H1 (cell line): ENCODE data around the gene CNR2. TPM values are rescaled to one million over a fixed set of nuclear protein-coding genes. Genes with fewer than 3 reads are reported as not detected.

Experiments
- CTCF ChIA-PET: fragments of 300-600 bp; sonication (Branson Sonifier 250); formaldehyde crosslinking; loops from one replicate; lab custom pipeline; 2021; ENCODE audit not compliant: partially characterized antibody; lab: Charles Lee
- POLR2A ChIA-PET: fragments of 300-600 bp; sonication (Branson Sonifier 250); formaldehyde crosslinking; loops from one replicate; lab custom pipeline; 2021; ENCODE audit warnings: inconsistent platforms; ENCODE audit not compliant: partially characterized antibody; lab: Charles Lee
- DNase-seq, 2 experiments: peaks; one replicate each; pipeline versions ENCODE4 v3.0.0 to v3.0.0-alpha.2; 2010 to 2022; ENCODE audit warnings: low spot score in 2 of 2, low read depth in 1 of 2, mixed read lengths in 1 of 2
- FAIRE-seq: peaks from 2 replicates; lab custom pipeline; 2011; peaks lifted over from hg19 to GRCh38; lab: Jason Lieb, UNC
- H2AFZ ChIP-seq: 2 replicates; pipeline ENCODE4 v1.8.1; 2012; ENCODE audit warnings: low read length, inconsistent platforms
- H2AK5ac ChIP-seq: 2 replicates; pipeline ENCODE4 v1.6.1; 2013; ENCODE audit warnings: low read depth, low read length
- H2BK120ac ChIP-seq: replicated peaks from 2 replicates; pipeline ENCODE3; 2013; ENCODE audit warnings: low read depth, low read length, inconsistent platforms
- H2BK12ac ChIP-seq: 2 replicates; pipeline ENCODE4 v1.6.1; 2013; ENCODE audit warnings: low read depth, low read length
- H2BK15ac ChIP-seq: 2 replicates; pipeline ENCODE4 v1.6.1; 2013; ENCODE audit warnings: low read length
- H2BK20ac ChIP-seq: 2 replicates; pipeline ENCODE4 v1.6.1; 2013; ENCODE audit warnings: low read length
- H2BK5ac ChIP-seq: 2 replicates; pipeline ENCODE4 v1.6.1; 2013; ENCODE audit warnings: low read depth, low read length
- H3K14ac ChIP-seq: 2 replicates; pipeline ENCODE4 v1.6.1; 2013; ENCODE audit warnings: inconsistent platforms; ENCODE audit not compliant: insufficient read length
- H3K18ac ChIP-seq: 2 replicates; pipeline ENCODE4 v1.6.1; 2013; ENCODE audit warnings: low read length; ENCODE audit errors: extremely low read depth
- H3K23ac ChIP-seq: 2 replicates; pipeline ENCODE4 v1.6.1; 2013; ENCODE audit warnings: inconsistent platforms; ENCODE audit not compliant: insufficient read length
- H3K23me2 ChIP-seq: 2 replicates; pipeline ENCODE4 v1.6.1; 2013; ENCODE audit warnings: low read depth, low read length
- H3K27ac ChIP-seq: 2 replicates; pipeline ENCODE4 v1.6.1; 2011; ENCODE audit warnings: low read depth, low read length, inconsistent platforms
- H3K27me3 ChIP-seq, 4 experiments: replicated peaks in 1 of 4; 1 replicate in 1 of 4; 2 replicates in 3 of 4; pipeline versions ENCODE4 v1.6.1 to v1.8.1; 2011 to 2013; ENCODE audit warnings: low read length in 3 of 4, mild to moderate bottlenecking in 3 of 4, inconsistent platforms in 2 of 4, mixed read lengths in 2 of 4, moderate library complexity in 1 of 4; ENCODE audit not compliant: control insufficient read depth in 3 of 4, insufficient read depth in 3 of 4; ENCODE audit errors: extremely low read depth in 1 of 4
- H3K36me3 ChIP-seq, 4 experiments: 2 replicates each; pipeline versions ENCODE4 v1.6.1 to v1.8.1; 2011 to 2013; ENCODE audit warnings: mild to moderate bottlenecking in 4 of 4, low read length in 3 of 4, moderate library complexity in 2 of 4, control low read depth in 1 of 4, inconsistent platforms in 1 of 4; ENCODE audit not compliant: insufficient read depth in 4 of 4, control insufficient read depth in 2 of 4
- H3K4ac ChIP-seq: replicated peaks from 2 replicates; pipeline ENCODE3; 2013; ENCODE audit warnings: low read length, low read depth, mixed read lengths, inconsistent platforms; ENCODE audit not compliant: insufficient read length
- H3K4me1 ChIP-seq, 4 experiments: replicated peaks in 1 of 4; 1 replicate in 1 of 4; 2 replicates in 3 of 4; pipeline versions ENCODE4 v1.6.1 to v1.8.1; 2011 to 2013; ENCODE audit warnings: low read length in 3 of 4, inconsistent platforms in 2 of 4, mixed read lengths in 1 of 4; ENCODE audit not compliant: insufficient read depth in 4 of 4, control insufficient read depth in 3 of 4
- H3K4me2 ChIP-seq, 2 experiments: 2 replicates each; pipeline versions ENCODE4 v1.6.1 to v1.8.1; 2011 to 2013; ENCODE audit warnings: low read depth in 2 of 2, low read length in 2 of 2, control low read depth in 1 of 2, inconsistent platforms in 1 of 2, mild to moderate bottlenecking in 1 of 2; ENCODE audit not compliant: insufficient read depth in 1 of 2
- H3K4me3 ChIP-seq, 4 experiments: fragments of 200-600, 300-600 bp in 1 of 4; sonication (generic), shearing (Covaris generic), sonication (Bioruptor Twin) in 1 of 4; 2 replicates each; pipeline versions ENCODE4 v1.5.1 to v1.8.1; 2011 to 2016; ENCODE audit warnings: low read length in 4 of 4, low read depth in 3 of 4, control low read depth in 2 of 4, inconsistent platforms in 2 of 4, mild to moderate bottlenecking in 2 of 4, mixed read lengths in 1 of 4, moderate library complexity in 1 of 4; ENCODE audit not compliant: insufficient read depth in 2 of 4; ENCODE audit errors: extremely low read depth in 1 of 4
- H3K56ac ChIP-seq: replicated peaks from 2 replicates; pipeline ENCODE3; 2013; ENCODE audit warnings: low read depth, mild to moderate bottlenecking, mixed read lengths, low read length, inconsistent platforms; ENCODE audit not compliant: insufficient read length
- H3K79me1 ChIP-seq: 2 replicates; pipeline ENCODE4 v1.6.1; 2013; ENCODE audit warnings: low read depth, low read length, control low read depth
- H3K79me2 ChIP-seq, 2 experiments: 2 replicates each; pipeline versions ENCODE4 v1.6.1 to v1.8.1; 2012 to 2013; ENCODE audit warnings: low read length in 2 of 2, mild to moderate bottlenecking in 2 of 2, inconsistent platforms in 1 of 2; ENCODE audit not compliant: insufficient read depth in 2 of 2, control insufficient read depth in 1 of 2
- H3K9ac ChIP-seq, 4 experiments: replicated peaks in 1 of 4; 1 replicate in 1 of 4; 2 replicates in 3 of 4; pipeline versions ENCODE4 v1.6.1 to v1.8.1; 2011 to 2013; ENCODE audit warnings: low read depth in 3 of 4, low read length in 3 of 4, control low read depth in 2 of 4, mild to moderate bottlenecking in 2 of 4, moderate library complexity in 2 of 4, inconsistent platforms in 1 of 4; ENCODE audit errors: extremely low read depth in 1 of 4
- H3K9me3 ChIP-seq, 2 experiments: 2 replicates each; pipeline versions ENCODE4 v1.6.1 to v1.8.1; 2012 to 2013; ENCODE audit warnings: mild to moderate bottlenecking in 2 of 2, moderate library complexity in 2 of 2, control low read depth in 1 of 2, inconsistent platforms in 1 of 2, low read depth in 1 of 2, low read length in 1 of 2, mixed read lengths in 1 of 2; ENCODE audit not compliant: insufficient read depth in 2 of 2
- H4K20me1 ChIP-seq, 2 experiments: replicated peaks in 1 of 2; 2 replicates each; pipeline versions ENCODE3 to v1.8.1; 2011 to 2013; ENCODE audit warnings: inconsistent platforms in 2 of 2, low read length in 2 of 2, mild to moderate bottlenecking in 1 of 2; ENCODE audit not compliant: insufficient read depth in 2 of 2, control insufficient read depth in 1 of 2
- H4K5ac ChIP-seq: 2 replicates; pipeline ENCODE4 v1.6.1; 2013; ENCODE audit warnings: low read length, low read depth, mixed read lengths, inconsistent platforms; ENCODE audit not compliant: insufficient read length
- H4K8ac ChIP-seq: 2 replicates; pipeline ENCODE4 v1.8.0; 2013; ENCODE audit warnings: mild to moderate bottlenecking, moderate library complexity, low read length, inconsistent platforms; ENCODE audit not compliant: insufficient read depth; ENCODE audit errors: extremely low read depth
- H4K91ac ChIP-seq: replicated peaks from 2 replicates; pipeline ENCODE3; 2013; ENCODE audit warnings: low read length, mixed read lengths, inconsistent platforms; ENCODE audit not compliant: insufficient read length
- ATF3 ChIP-seq: IDR thresholded peaks from 2 replicates; pipeline ENCODE4 v1.6.1; 2011; ENCODE audit warnings: low read depth, mild to moderate bottlenecking, low read length; ENCODE audit not compliant: insufficient read depth
- CBX8 ChIP-seq: fragments of 300-800, 300-1000 bp; sonication (generic); IDR thresholded peaks from 2 replicates; pipeline ENCODE4 v1.7.1; 2016; ENCODE audit warnings: low read depth, low read length, borderline replicate concordance
- JUN ChIP-seq: IDR thresholded peaks from 2 replicates; pipeline ENCODE4 v1.6.1; 2011; ENCODE audit warnings: low read depth, mild to moderate bottlenecking, improper control_type of control experiment, low read length
- KDM1A ChIP-seq: fragments of 200-600, 300-600 bp; sonication (generic); IDR thresholded peaks from 2 replicates; pipeline ENCODE4 v1.7.1; 2016; ENCODE audit warnings: mild to moderate bottlenecking, low read length, borderline replicate concordance
- KDM4A ChIP-seq: IDR thresholded peaks from one replicate; pipeline ENCODE4 v1.7.1; 2012; ENCODE audit warnings: low read depth, mild to moderate bottlenecking, moderate library complexity, low read length, inconsistent platforms; ENCODE audit not compliant: severe bottlenecking
- MAFK ChIP-seq: IDR thresholded peaks from 2 replicates; pipeline ENCODE4 v1.6.1; 2012; ENCODE audit warnings: low read depth, mild to moderate bottlenecking, improper control_type of control experiment, low read length
- NRF1 ChIP-seq: IDR thresholded peaks from 2 replicates; pipeline ENCODE4 v1.6.1; 2011; ENCODE audit warnings: mild to moderate bottlenecking, low read depth, low read length, improper control_type of control experiment
- PHF8 ChIP-seq: fragments of 200-600 bp; sonication (generic); conservative IDR thresholded peaks from 2 replicates; pipeline ENCODE4 v1.7.1; 2012; ENCODE audit warnings: low read depth, mild to moderate bottlenecking, inconsistent platforms, low read length, moderate library complexity
- RFX5 ChIP-seq: IDR thresholded peaks from 2 replicates; pipeline ENCODE4 v1.6.1; 2011; ENCODE audit warnings: low read depth, low read length, improper control_type of control experiment, borderline replicate concordance
- ZNF274 ChIP-seq: IDR thresholded peaks from 2 replicates; pipeline ENCODE4 v1.7.0; 2012; ENCODE audit warnings: low read length, borderline replicate concordance; ENCODE audit errors: extremely low read depth
- WGBS, 2 experiments: shearing (Covaris generic) in 1 of 2; methylation state at CpG; one replicate each; pipeline versions ENCODE4 v1.1.6 to v1.1.7; 2013 to 2015; ENCODE audit warnings: low lambda C conversion rate in 2 of 2, mixed read lengths in 2 of 2, inconsistent platforms in 1 of 2, low coverage in 1 of 2, missing lambda C conversion rate in 1 of 2; ENCODE audit not compliant: insufficient replicate concordance in 2 of 2, insufficient coverage in 1 of 2, insufficient read length in 1 of 2; ENCODE audit errors: extremely low coverage in 1 of 2, missing lambda C conversion rate in 1 of 2; 5-methylcytosine and 5-hydroxymethylcytosine counted together
- polyA plus RNA-seq, 7 experiments: library from polyadenylated mRNA; depleted of rRNA in 3 of 7; stranded (reverse) in 5 of 7; unstranded in 2 of 7; fragments of >200 nt in 5 of 7; fragments of 200-250 nt in 2 of 7; gene quantifications; 1 replicate in 5 of 7; 2 replicates in 1 of 7; 4 replicates in 1 of 7; pipeline versions ENCODE4 v1.2.1 to v1.2.3, GENCODE V29; 2011 to 2013; ENCODE audit warnings: missing spikeins in 2 of 7, mixed read lengths in 2 of 7
- total RNA-seq: library from RNA; stranded (reverse); fragmentation: NEBNext Ultra II Directional; extraction: Animal tissue kit (Norgen Biotek cat#: 25700); gene quantifications from 2 replicates; pipeline ENCODE4 v1.2.1, GENCODE V29; 2021

Gene CNR2
- total and polyA plus RNA-seq, 2 of the 8 experiments (the other 6 are each of a cell fraction or from before 2014, with no cell fraction given): not detected

- Histone ChIP-seq H3K56ac (no peak overlapping the region), H2BK20ac (no peak overlapping the region), H3K27me3 (no peaks in the 10 kb centered on the region), H3K23me2 (no peaks in the 10 kb centered on the region), H3K4me2 (no peak overlapping the region), H3K79me2 (no peaks in the 10 kb centered on the region), H3K18ac (no peak overlapping the region), H3K14ac (no peak overlapping the region), H2AK5ac (no peak overlapping the region), H2BK5ac (no peak overlapping the region), H4K91ac (no peak overlapping the region), H2BK12ac (no peak overlapping the region), H2AFZ (no peak overlapping the region), H3K4me1 (no peaks in the 10 kb centered on the region; a peak in 1 of 7 replicates), H2BK120ac (no peak overlapping the region), H3K36me3 (no peaks in the 10 kb centered on the region; a peak in 1 of 8 replicates), H3K4ac (no peak overlapping the region), H4K20me1 (no peaks in the 10 kb centered on the region), H4K5ac (no peak overlapping the region), H3K9me3 (peaks cover 0 to 6% of the 10 kb centered on the region in 2 experiments; a peak in 1 of 4 replicates), H2BK15ac (no peak overlapping the region), H4K8ac (no peak overlapping the region), H3K23ac (no peak overlapping the region), H3K9ac (no peak overlapping the region), H3K4me3 (no peak overlapping the region), H3K79me1 (no peaks in the 10 kb centered on the region), H3K27ac (no peak overlapping the region)
- no peak for FAIRE-seq
- DNase-seq: no peak
- POLR2A ChIA-PET: interaction anchor here (1.1 to 2.0 kb wide), 4 partner anchors 13 to 219 kb away, joined by 3 to 7 read pairs (median 4); partner anchors contain the start of gene SRSF10
- no peak for TF ChIP-seq MAFK
- TF ChIP-seq KDM4A: no peak
- no peak for TF ChIP-seq KDM1A
- no peak for TF ChIP-seq JUN
- TF ChIP-seq CBX8: no peak
- no peak for TF ChIP-seq NRF1
- no peak for TF ChIP-seq ATF3
- no peak for TF ChIP-seq RFX5
- no peak for TF ChIP-seq ZNF274
- no peak for TF ChIP-seq PHF8
- CTCF ChIA-PET: interaction anchor here (0.6 to 2.5 kb wide), 3 partner anchors 18 to 124 kb away, joined by 3 to 8 read pairs (median 3); no protein-coding TSS in a partner anchor
- 97% methylated on average over 1 of the region's 1 CpG; no CpG with 5 or more reads in 1 of the 2 experiments for WGBS, 2 experiments
Measured at GRCh38 chr1:23931491-23931880, 18.3 kb upstream of the CNR2 start.
